Adrenal gland (tissue), 12 donors: ENCODE results near the gene FANCE. TPM values are rescaled to one million over a fixed set of nuclear protein-coding genes. Genes with fewer than 3 reads are reported as not detected.

Experiments used
- DNase-seq, 7 donors: peaks; one replicate each; pipeline ENCODE4 v3.0.0-alpha.2; 2019 to 2020
- H3K27ac ChIP-seq, 5 donors: fragments of 200-600 bp; sonication (generic) in 4 of 5; 1 replicate in 3 of 5; 2 replicates in 2 of 5; pipeline versions ENCODE4 v1.5.1 to v1.8.0; 2016 to 2020; ENCODE audit warnings: mild to moderate bottlenecking in 1 of 5
- H3K27me3 ChIP-seq: fragments of 200-600 bp; 2 replicates; pipeline ENCODE4 v1.8.0; 2021
- H3K36me3 ChIP-seq, 2 donors: fragments of 200-600 bp; replicated peaks in 1 of 2; 1 replicate in 1 of 2; 2 replicates in 1 of 2; pipeline versions ENCODE4 v1.5.1 to v1.8.0; 2018 to 2022
- H3K4me1 ChIP-seq, 2 donors: fragments of 200-600 bp; replicated peaks in 1 of 2; 1 replicate in 1 of 2; 2 replicates in 1 of 2; pipeline versions ENCODE4 v1.5.1 to v1.8.0; 2018 to 2021
- H3K4me3 ChIP-seq, 4 donors: fragments of 200-600 bp; sonication (generic) in 3 of 4; one replicate each; pipeline ENCODE4 v1.5.1; 2016 to 2018
- H3K9me3 ChIP-seq, 3 donors: fragments of 200-600 bp; sonication (generic) in 1 of 3; replicated peaks in 1 of 3; 1 replicate in 2 of 3; 2 replicates in 1 of 3; pipeline versions ENCODE4 v1.5.1 to v1.8.0; 2016 to 2021
- CTCF ChIP-seq, 6 experiments: fragments of 450-650 bp in 4 of 6; fragments of 200-600 bp in 2 of 6; sonication (generic) in 1 of 6; IDR thresholded peaks; 1 replicate in 5 of 6; 2 replicates in 1 of 6; pipeline versions ENCODE4 v1.5.1 to v1.8.0; 2016 to 2021; ENCODE audit warnings: antibody characterized with exemption in 6 of 6, mild to moderate bottlenecking in 2 of 6, moderate library complexity in 1 of 6
- POLR2A ChIP-seq, 2 donors: fragments of 450-650 bp; IDR thresholded peaks; one replicate each; pipeline ENCODE4 v1.6.1; 2017; ENCODE audit warnings: antibody characterized with exemption in 2 of 2, mild to moderate bottlenecking in 2 of 2, moderate library complexity in 1 of 2
- WGBS, 4 donors: extraction: QIAGEN DNeasy Blood & Tissue Kit in 2 of 4; methylation state at CpG; one replicate each; pipeline versions ENCODE4 v1.1.5 to v1.1.7; 2013 to 2017; 5-methylcytosine and 5-hydroxymethylcytosine counted together
- intact Hi-C, 2 donors: fragments of 100-400 bp; cut with DNase I; formaldehyde crosslinking; loops; one replicate each; pipeline versions ENCODE4 v1.14.1 to v1.15.0; 2022 to 2023
- polyA plus RNA-seq, 3 donors: library from polyadenylated mRNA; stranded (reverse); fragments of 200-250 nt in 2 of 3; fragments of 350-450 nt in 1 of 3; fragmentation: Illumina TruSeq in 1 of 3; extraction: RNeasy Lipid Tissue Mini Kit (QIAGEN cat#74804) in 1 of 3; gene quantifications; one replicate each; pipeline ENCODE4 v1.2.3, GENCODE V29; 2013 to 2014
- total RNA-seq, 9 donors: library from RNA; depleted of rRNA in 4 of 9; stranded (reverse); fragments of >200 nt in 4 of 9; fragments of 120-200 nt in 1 of 9; fragmentation: NEBNext Ultra II Directional in 1 of 9; extraction: Animal tissue kit (Norgen Biotek cat#: 25700) in 1 of 9; gene quantifications; one replicate each; pipeline versions ENCODE4 v1.1.0 to v1.2.4, GENCODE V29; 2013 to 2023
- donor health status: healthy with polysubstance abuse.
- donor health status: Bipolar disorder and iron deficiency.
- donor health status: DM: yes; HTN: yes; CAD: no.
- donor health status: DM: no; HTN: no; CAD: no.
- donor health status: DM: no; HTN: no; CAD: no.
- donor health status: DM: yes; HTN: yes; CAD: no.

The FANCE gene
- total and polyA plus RNA-seq, 12 donors = 1.0 to 5.3 (median 2.1) TPM

- Histone ChIP-seq H3K36me3 (no peaks in the 10 kb centered on the region), H3K9me3 (no peaks in the 10 kb centered on the region), H3K4me1 (no peaks in the 10 kb centered on the region), H3K4me3 (no peak overlapping the region), H3K27ac (no peak overlapping the region), H3K27me3 (no peaks in the 10 kb centered on the region)
- intact Hi-C loops = no loop called here
- no peak for DNase-seq
- WGBS, 4 donors = 78 to 99% (median 88%) methylated on average over 3 of the region's 3 CpGs
- no peak for TF ChIP-seq CTCF (IDR thresholded peaks at IDR 0.05)
- TF ChIP-seq POLR2A (IDR thresholded peaks at IDR 0.05) = no peak
Observed at GRCh38 chr6:35461270-35461669, 9.1 kb downstream of the FANCE start.

GRCh38 chr6:35463292-35463691, 11.2 kb downstream of the FANCE start:
- intact Hi-C loops = no loop called here
- H3K36me3 ChIP-seq = no peaks in the 10 kb centered on the region
- 85 to 98% (median 93%) methylated on average over 4 of the region's 4 CpGs for WGBS, 4 donors
- H3K9me3 ChIP-seq = no peaks in the 10 kb centered on the region
- peaks cover 0 to 6% of the 10 kb centered on the region in 2 donors for H3K4me1 ChIP-seq
- H3K27me3 ChIP-seq = no peaks in the 10 kb centered on the region
- H3K4me3 ChIP-seq = no peak overlapping the region
- no peak for DNase-seq
- H3K27ac ChIP-seq = no peak overlapping the region
- TF ChIP-seq POLR2A (IDR thresholded peaks at IDR 0.05) (no peak), CTCF (IDR thresholded peaks at IDR 0.05) (no peak)

- 90 to 100% (median 98%) methylated on average over 1 of the region's 1 CpG for WGBS, 4 donors
- no peaks in the 10 kb centered on the region for H3K9me3 ChIP-seq
- peaks cover 12 to 23% of the 10 kb centered on the region in 2 donors for H3K4me1 ChIP-seq
- H3K27me3 ChIP-seq = no peaks in the 10 kb centered on the region
- intact Hi-C loops = no loop called here
- H3K36me3 ChIP-seq = peaks cover 0 to 10% of the 10 kb centered on the region in 2 donors
- DNase-seq = no peak
- no peak overlapping the region for H3K27ac ChIP-seq
- TF ChIP-seq CTCF (IDR thresholded peaks at IDR 0.05) (no peak), POLR2A (IDR thresholded peaks at IDR 0.05) (no peak)
- no peak overlapping the region for H3K4me3 ChIP-seq
Observed at GRCh38 chr6:35465646-35466045, 13.5 kb downstream of the FANCE start.

- TF ChIP-seq CTCF (IDR thresholded peaks at IDR 0.05) (peak; percentile 83 to 97 (median 88)), POLR2A (IDR thresholded peaks at IDR 0.05) (peak; percentile 82 to 89)
- Histone ChIP-seq H3K9me3 (no peaks in the 10 kb centered on the region), H3K27me3 (no peaks in the 10 kb centered on the region), H3K36me3 (peaks cover 0 to 25% of the 10 kb centered on the region in 2 donors), H3K4me1 (peaks cover 12 to 50% of the 10 kb centered on the region in 2 donors), H3K27ac (peak within 1 kb of the TSS; percentile 45 to 93 (median 88)), H3K4me3 (peak within 1 kb of the TSS; percentile 26 to 77 (median 70))
- intact Hi-C loops = no loop called here
- WGBS, 4 donors = 0 to 3% (median 1%) methylated on average over 12 to 86 of the region's 86 CpGs
- DNase-seq = peak; percentile 96 to 99 (median 97)
Observed at GRCh38 chr6:35468181-35468979, 16.2 kb downstream of the FANCE start, which contains the start of gene RPL10A. Gene RPL10A, plus strand, starts transcription at chr6:35468401. Its CDS starts 34 bp downstream, at chr6:35468435.
